H9 (cell line): ENCODE measurements around the gene CEACAM4. TPM values are rescaled to one million over a fixed set of nuclear protein-coding genes. Genes with fewer than 3 reads are reported as not detected.

Source experiments
- DNase-seq: peaks from one replicate; pipeline ENCODE4 v3.0.0-alpha.2; 2017
- H2AFZ ChIP-seq: one replicate; pipeline ENCODE4 v1.6.1; 2013; ENCODE audit warnings: mild to moderate bottlenecking, low read length, control low read depth, moderate library complexity
- H2AK5ac ChIP-seq: 2 replicates; pipeline ENCODE4 v1.6.1; 2013; ENCODE audit warnings: low read length, control low read depth, mixed read lengths; ENCODE audit not compliant: insufficient read length
- H2BK120ac ChIP-seq: one replicate; pipeline ENCODE4 v1.6.1; 2013; ENCODE audit warnings: low read depth, mild to moderate bottlenecking, low read length, control low read depth, inconsistent platforms; ENCODE audit not compliant: poor library complexity, severe bottlenecking
- H2BK12ac ChIP-seq: 2 replicates; pipeline ENCODE4 v1.6.1; 2013; ENCODE audit warnings: low read length, control low read depth, mixed read lengths, low read depth; ENCODE audit not compliant: insufficient read length
- H2BK15ac ChIP-seq: 2 replicates; pipeline ENCODE4 v1.6.1; 2013; ENCODE audit warnings: low read depth, low read length, control low read depth
- H2BK20ac ChIP-seq: one replicate; pipeline ENCODE4 v1.6.1; 2013; ENCODE audit warnings: low read depth, mild to moderate bottlenecking, low read length, control low read depth, inconsistent platforms; ENCODE audit not compliant: poor library complexity, severe bottlenecking
- H2BK5ac ChIP-seq: 2 replicates; pipeline ENCODE4 v1.6.1; 2013; ENCODE audit warnings: low read length, control low read depth, mixed read lengths; ENCODE audit not compliant: insufficient read length
- H3K14ac ChIP-seq: 2 replicates; pipeline ENCODE4 v1.6.1; 2013; ENCODE audit warnings: low read length, control low read depth; ENCODE audit not compliant: insufficient read depth
- H3K18ac ChIP-seq: 2 replicates; pipeline ENCODE4 v1.6.1; 2013; ENCODE audit warnings: low read depth, mild to moderate bottlenecking, mixed read lengths, low read length, control low read depth; ENCODE audit not compliant: insufficient read length
- H3K23ac ChIP-seq: 2 replicates; pipeline ENCODE4 v1.6.1; 2013; ENCODE audit warnings: low read length, control low read depth, mixed read lengths, low read depth; ENCODE audit not compliant: insufficient read length
- H3K23me2 ChIP-seq: 2 replicates; pipeline ENCODE4 v1.6.1; 2013; ENCODE audit warnings: low read depth, mild to moderate bottlenecking, mixed read lengths, low read length, control low read depth; ENCODE audit not compliant: insufficient read length, poor library complexity, severe bottlenecking
- H3K27ac ChIP-seq: 2 replicates; pipeline ENCODE4 v1.5.1; 2013; ENCODE audit warnings: low read length, control low read depth, mixed read lengths, low read depth; ENCODE audit not compliant: insufficient read length
- H3K27me3 ChIP-seq: 2 replicates; pipeline ENCODE4 v1.6.1; 2013; ENCODE audit warnings: low read length, control low read depth, inconsistent platforms; ENCODE audit not compliant: insufficient read depth
- H3K4ac ChIP-seq: 2 replicates; pipeline ENCODE4 v1.6.1; 2013; ENCODE audit warnings: low read depth, mild to moderate bottlenecking, control low read depth, inconsistent platforms, low read length, moderate library complexity
- H3K4me1 ChIP-seq: 2 replicates; pipeline ENCODE4 v1.6.1; 2013; ENCODE audit warnings: low read length, control low read depth, inconsistent platforms; ENCODE audit not compliant: insufficient read depth
- H3K4me2 ChIP-seq: 2 replicates; pipeline ENCODE4 v1.6.1; 2013; ENCODE audit warnings: low read length, control low read depth, mixed read lengths; ENCODE audit not compliant: insufficient read length, insufficient read depth
- H3K56ac ChIP-seq: 2 replicates; pipeline ENCODE4 v1.6.1; 2013; ENCODE audit warnings: low read depth, mild to moderate bottlenecking, mixed read lengths, low read length, control low read depth; ENCODE audit not compliant: insufficient read length
- H3K79me1 ChIP-seq: 2 replicates; pipeline ENCODE4 v1.6.1; 2013; ENCODE audit warnings: low read depth, mild to moderate bottlenecking, moderate library complexity, low read length, control low read depth, inconsistent platforms; ENCODE audit not compliant: insufficient read depth, poor library complexity, severe bottlenecking
- H3K79me2 ChIP-seq: 2 replicates; pipeline ENCODE4 v1.6.1; 2013; ENCODE audit warnings: low read length, control low read depth, inconsistent platforms; ENCODE audit not compliant: insufficient read depth
- H3K9ac ChIP-seq: 2 replicates; pipeline ENCODE4 v1.6.1; 2013; ENCODE audit warnings: low read length, control low read depth, mixed read lengths; ENCODE audit not compliant: insufficient read length; ENCODE audit errors: extremely low read depth
- H3K9me3 ChIP-seq: one replicate; pipeline ENCODE4 v1.6.1; 2013; ENCODE audit warnings: low read depth, low read length, inconsistent platforms; ENCODE audit not compliant: control insufficient read depth
- H3T11ph ChIP-seq: one replicate; pipeline ENCODE4 v1.6.1; 2013; ENCODE audit warnings: mild to moderate bottlenecking, low read length, control low read depth, inconsistent platforms
- H4K20me1 ChIP-seq: one replicate; pipeline ENCODE4 v1.6.1; 2013; ENCODE audit not compliant: control insufficient read depth, insufficient read length, insufficient read depth
- H4K5ac ChIP-seq: 2 replicates; pipeline ENCODE4 v1.6.1; 2013; ENCODE audit warnings: low read depth, mild to moderate bottlenecking, mixed read lengths, low read length, control low read depth; ENCODE audit not compliant: insufficient read length
- H4K8ac ChIP-seq: replicated peaks from 2 replicates; pipeline ENCODE4 v1.6.1; 2013; ENCODE audit warnings: low read length, control low read depth, mixed read lengths, low read depth; ENCODE audit not compliant: insufficient read length
- H4K91ac ChIP-seq: 2 replicates; pipeline ENCODE4 v1.6.1; 2013; ENCODE audit warnings: low read depth, mild to moderate bottlenecking, moderate library complexity, mixed read lengths, low read length, control low read depth; ENCODE audit not compliant: insufficient read length
- H3K27ac Mint-ChIP-seq, 3 experiments: 2 replicates in 2 of 3; 3 replicates in 1 of 3; pipeline ENCODE4 v1.8.0; 2020 to 2021; ENCODE audit warnings: mixed read lengths in 3 of 3, mild to moderate bottlenecking in 1 of 3, moderate library complexity in 1 of 3
- H3K27me3 Mint-ChIP-seq: 2 replicates; pipeline ENCODE4 v1.8.0; 2021; ENCODE audit warnings: low read depth, mild to moderate bottlenecking, moderate library complexity, mixed read lengths
- H3K36me3 Mint-ChIP-seq, 3 experiments: 2 replicates in 2 of 3; 3 replicates in 1 of 3; pipeline ENCODE4 v1.8.0; 2020 to 2021; ENCODE audit warnings: low read depth in 3 of 3, mixed read lengths in 3 of 3; ENCODE audit not compliant: insufficient read depth in 1 of 3
- H3K4me1 Mint-ChIP-seq, 2 experiments: 2 replicates each; pipeline ENCODE4 v1.8.0; 2020; ENCODE audit warnings: mixed read lengths in 2 of 2
- H3K4me3 Mint-ChIP-seq, 2 experiments: 2 replicates in 1 of 2; 3 replicates in 1 of 2; pipeline ENCODE4 v1.8.0; 2020 to 2021; ENCODE audit warnings: mild to moderate bottlenecking in 2 of 2, mixed read lengths in 2 of 2, moderate library complexity in 1 of 2
- H3K9me3 Mint-ChIP-seq, 2 experiments: 2 replicates in 1 of 2; 3 replicates in 1 of 2; pipeline ENCODE4 v1.8.0; 2020; ENCODE audit warnings: mild to moderate bottlenecking in 2 of 2, mixed read lengths in 2 of 2, moderate library complexity in 1 of 2
- WGBS: extraction: QIAGEN DNeasy Blood & Tissue Kit; methylation state at CpG from one replicate; pipeline ENCODE4 v1.1.7; 2013; ENCODE audit warnings: missing lambda C conversion rate, low lambda C conversion rate, mixed read lengths; ENCODE audit not compliant: insufficient read length; ENCODE audit errors: extremely low coverage; 5-methylcytosine and 5-hydroxymethylcytosine counted together
- total RNA-seq: library from RNA; stranded (reverse); gene quantifications from 2 replicates; pipeline ENCODE4 v1.2.1, GENCODE V29; 2021
- TF ChIP-seq, protein P1 (sequence below): fragments of 200-600 bp; sonication (generic); conservative IDR thresholded peaks from 3 replicates; pipeline ENCODE4 v1.8.0; 2021; ENCODE audit warnings: antibody characterized with exemption, mild to moderate bottlenecking

Gene CEACAM4
- total RNA-seq, 1 experiment from 2014 or later: not detected

- Mint-ChIP-seq H3K4me3 (no peak overlapping the region), H3K4me1 (no peaks in the 10 kb centered on the region), H3K9me3 (peaks cover 65 to 76% of the 10 kb centered on the region in 2 experiments), H3K27ac (no peak overlapping the region), H3K27me3 (no peaks in the 10 kb centered on the region), H3K36me3 (peaks cover 0 to 26% (median 4%) of the 10 kb centered on the region in 3 experiments; a peak in 5 of 7 replicates)
- H3K79me2 ChIP-seq: no peaks in the 10 kb centered on the region
- H3K23ac ChIP-seq: no peak overlapping the region
- no CpG with 5 or more reads among the region's 3 CpGs for WGBS
- H3T11ph ChIP-seq: no peak overlapping the region
- H2AFZ ChIP-seq: no peak overlapping the region
- H2BK12ac ChIP-seq: no peak overlapping the region
- H2BK15ac ChIP-seq: no peak overlapping the region
- no peak overlapping the region for H2AK5ac ChIP-seq
- H4K8ac ChIP-seq: no peak overlapping the region
- no peaks in the 10 kb centered on the region for H3K79me1 ChIP-seq
- H3K14ac ChIP-seq: no peak overlapping the region
- H3K4ac ChIP-seq: no peak overlapping the region
- TF ChIP-seq, protein P1, sequence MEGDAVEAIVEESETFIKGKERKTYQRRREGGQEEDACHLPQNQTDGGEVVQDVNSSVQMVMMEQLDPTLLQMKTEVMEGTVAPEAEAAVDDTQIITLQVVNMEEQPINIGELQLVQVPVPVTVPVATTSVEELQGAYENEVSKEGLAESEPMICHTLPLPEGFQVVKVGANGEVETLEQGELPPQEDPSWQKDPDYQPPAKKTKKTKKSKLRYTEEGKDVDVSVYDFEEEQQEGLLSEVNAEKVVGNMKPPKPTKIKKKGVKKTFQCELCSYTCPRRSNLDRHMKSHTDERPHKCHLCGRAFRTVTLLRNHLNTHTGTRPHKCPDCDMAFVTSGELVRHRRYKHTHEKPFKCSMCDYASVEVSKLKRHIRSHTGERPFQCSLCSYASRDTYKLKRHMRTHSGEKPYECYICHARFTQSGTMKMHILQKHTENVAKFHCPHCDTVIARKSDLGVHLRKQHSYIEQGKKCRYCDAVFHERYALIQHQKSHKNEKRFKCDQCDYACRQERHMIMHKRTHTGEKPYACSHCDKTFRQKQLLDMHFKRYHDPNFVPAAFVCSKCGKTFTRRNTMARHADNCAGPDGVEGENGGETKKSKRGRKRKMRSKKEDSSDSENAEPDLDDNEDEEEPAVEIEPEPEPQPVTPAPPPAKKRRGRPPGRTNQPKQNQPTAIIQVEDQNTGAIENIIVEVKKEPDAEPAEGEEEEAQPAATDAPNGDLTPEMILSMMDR: no peak
- no peak overlapping the region for H2BK120ac ChIP-seq
- H4K91ac ChIP-seq: no peak overlapping the region
- no peak overlapping the region for H3K56ac ChIP-seq
- no peak overlapping the region for H3K9ac ChIP-seq
- no peak for DNase-seq
- H3K23me2 ChIP-seq: no peaks in the 10 kb centered on the region
- H2BK5ac ChIP-seq: no peak overlapping the region
- H3K27ac ChIP-seq: no peak overlapping the region
- no peaks in the 10 kb centered on the region for H3K4me1 ChIP-seq
- H3K9me3 ChIP-seq: peaks cover 57% of the 10 kb centered on the region
- no peak overlapping the region for H2BK20ac ChIP-seq
- no peak overlapping the region for H3K4me2 ChIP-seq
- no peaks in the 10 kb centered on the region for H4K20me1 ChIP-seq
- H4K5ac ChIP-seq: no peak overlapping the region
- H3K27me3 ChIP-seq: no peaks in the 10 kb centered on the region
- H3K18ac ChIP-seq: no peak overlapping the region
Observed at GRCh38 chr19:41649827-41650226, 23.0 kb upstream of the CEACAM4 start.
